Measurements from ENCODE around the gene CDH5. TPM values are rescaled to one million over a fixed set of nuclear protein-coding genes. Genes with fewer than 3 reads are reported as not detected.

CDH5 gene
- total RNA-seq, 1 donor from 2014 or later, result 42.9 TPM

GRCh38 chr16:66344533-66345145, 21.9 kb upstream of the CDH5 start:
- DNase-seq, result no peak
- ATAC-seq (ENCODE audit: poor library complexity), result peak; percentile 39
- intact Hi-C loops (cut with DNase I), result no loop called here

GRCh38 chr16:66346221-66346620, 20.3 kb upstream of the CDH5 start:
- no peak for ATAC-seq (ENCODE audit: poor library complexity)
- intact Hi-C loops (cut with DNase I), result no loop called here

GRCh38 chr16:66352304-66352703, 14.2 kb upstream of the CDH5 start:
- intact Hi-C loops (cut with DNase I), result no loop called here
- ATAC-seq (ENCODE audit: poor library complexity) (no peak), DNase-seq (no peak)

More at GRCh38 chr16:66346221-66346620, 20.3 kb upstream of the CDH5 start:
- no peak for DNase-seq

- intact Hi-C loops (cut with DNase I), result no loop called here
- no peak for ATAC-seq (ENCODE audit: poor library complexity)
- DNase-seq, result no peak
These were observed 13.4 kb upstream of the CDH5 start for GRCh38 chr16:66353055-66353454.

- DNase-seq, result no peak
These were observed 12.2 kb upstream of the CDH5 start for GRCh38 chr16:66354034-66354909.

GRCh38 chr16:66355526-66355925, 11.0 kb upstream of the CDH5 start:
- no peak for ATAC-seq (ENCODE audit: poor library complexity)
- no peak for DNase-seq
- intact Hi-C loops (cut with DNase I), result no loop called here

More at GRCh38 chr16:66354034-66354909, 12.2 kb upstream of the CDH5 start:
- intact Hi-C loops (cut with DNase I), result no loop called here
- ATAC-seq (ENCODE audit: poor library complexity), result no peak

GRCh38 chr16:66357523-66357928, 9.0 kb upstream of the CDH5 start:
- intact Hi-C loops (cut with DNase I), result no loop called here
- peak; percentile 54 for ATAC-seq (ENCODE audit: poor library complexity)
- no peak for DNase-seq

- intact Hi-C loops (cut with DNase I), result no loop called here
- no peak for ATAC-seq (ENCODE audit: poor library complexity)
These were observed 8.3 kb upstream of the CDH5 start for GRCh38 chr16:66358231-66358630.

GRCh38 chr16:66359012-66359411, 7.5 kb upstream of the CDH5 start:
- ATAC-seq (ENCODE audit: poor library complexity) (no peak), DNase-seq (no peak)
- intact Hi-C loops (cut with DNase I), result no loop called here

More at GRCh38 chr16:66358231-66358630, 8.3 kb upstream of the CDH5 start:
- no peak for DNase-seq

- peak; percentile 31 for ATAC-seq (ENCODE audit: poor library complexity)
- peak; percentile 73 for DNase-seq
- intact Hi-C loops (cut with DNase I), result no loop called here
These were observed 6.5 kb upstream of the CDH5 start for GRCh38 chr16:66359811-66360608.

- peak; percentile 21 for ATAC-seq (ENCODE audit: poor library complexity)
- no peak for DNase-seq
- intact Hi-C loops (cut with DNase I), result no loop called here
These were observed 5.7 kb upstream of the CDH5 start for GRCh38 chr16:66360624-66361324.

- intact Hi-C loops (cut with DNase I), result no loop called here
- DNase-seq (no peak), ATAC-seq (ENCODE audit: poor library complexity) (no peak)
These were observed 4.8 kb upstream of the CDH5 start for GRCh38 chr16:66361604-66362135.

- intact Hi-C loops (cut with DNase I), result no loop called here
- no peak for ATAC-seq (ENCODE audit: poor library complexity)
- no peak for DNase-seq
These were observed 3.2 kb upstream of the CDH5 start for GRCh38 chr16:66363211-66363777.

- intact Hi-C loops (cut with DNase I), result no loop called here
- ATAC-seq (ENCODE audit: poor library complexity) (peak; percentile 43), DNase-seq (peak; percentile 77)
These were observed 2.2 kb upstream of the CDH5 start for GRCh38 chr16:66364117-66364958.

- no peak for ATAC-seq (ENCODE audit: poor library complexity)
These were observed 1.6 kb upstream of the CDH5 start for GRCh38 chr16:66364959-66365306.

GRCh38 chr16:66365651-66366050, 840 bp upstream of the CDH5 start:
- DNase-seq (peak; percentile 76), ATAC-seq (ENCODE audit: poor library complexity) (peak; percentile 30)
- intact Hi-C loops (cut with DNase I), result no loop called here

More at GRCh38 chr16:66364959-66365306, 1.6 kb upstream of the CDH5 start:
- no peak for DNase-seq
- intact Hi-C loops (cut with DNase I), result no loop called here

Measured in Right ventricle myocardium superior (tissue), 1 donor.